Gastrocnemius medialis (tissue), 4 donors: ENCODE data around the gene SLC30A2. TPM values are rescaled to one million over a fixed set of nuclear protein-coding genes. Genes with fewer than 3 reads are reported as not detected.
A peak's percentile ranks its signal among the peaks of the same experiment; 100 is the strongest.

Experiments
- ATAC-seq, 2 donors: fragments of 150-250 bp; one replicate each; pipeline ENCODE4 v1.9.1; 2016
- DNase-seq, 2 donors: peaks; one replicate each; pipeline ENCODE4 v3.0.0-alpha.2; 2019
- H3K27ac ChIP-seq, 4 donors: fragments of 200-600 bp; sonication (generic); 1 replicate in 1 of 4; 2 replicates in 3 of 4; pipeline ENCODE4 v1.5.1; 2016 to 2018; ENCODE audit warnings: mild to moderate bottlenecking in 2 of 4, moderate library complexity in 1 of 4
- H3K27me3 ChIP-seq, 3 donors: fragments of 200-600 bp; sonication (generic) in 2 of 3; 1 replicate in 1 of 3; 2 replicates in 2 of 3; pipeline versions ENCODE4 v1.5.1 to v1.6.0; 2016 to 2019; ENCODE audit warnings: mild to moderate bottlenecking in 1 of 3, moderate library complexity in 1 of 3
- H3K36me3 ChIP-seq, 2 donors: fragments of 200-600 bp; sonication (generic) in 1 of 2; one replicate each; pipeline ENCODE4 v1.5.1; 2017 to 2018
- H3K4me1 ChIP-seq, 2 donors: fragments of 200-600 bp; sonication (generic) in 1 of 2; one replicate each; pipeline ENCODE4 v1.5.1; 2016 to 2017; ENCODE audit warnings: mild to moderate bottlenecking in 2 of 2
- H3K4me3 ChIP-seq, 4 donors: fragments of 200-600 bp; sonication (generic) in 3 of 4; 1 replicate in 1 of 4; 2 replicates in 3 of 4; pipeline ENCODE4 v1.5.1; 2016 to 2019; ENCODE audit warnings: mild to moderate bottlenecking in 2 of 4
- H3K9me3 ChIP-seq, 3 donors: fragments of 200-600 bp; sonication (generic) in 2 of 3; 1 replicate in 1 of 3; 2 replicates in 2 of 3; pipeline ENCODE4 v1.5.1; 2016 to 2019
- POLR2A ChIP-seq, 2 donors: fragments of 450-650 bp; IDR thresholded peaks; one replicate each; pipeline ENCODE4 v1.6.1; 2017; ENCODE audit warnings: antibody characterized with exemption in 2 of 2, mild to moderate bottlenecking in 2 of 2, moderate library complexity in 2 of 2
- in situ Hi-C, 4 donors: fragments of 200-750 bp; cut with MboI; loops; one replicate each; pipeline versions ENCODE4 v1.15.0 to v1.8.0; 2017; ENCODE audit warnings: low sequenced_read_pairs in 4 of 4
- intact Hi-C: fragments of 100-400 bp; cut with DNase I; formaldehyde crosslinking; loops from one replicate; pipeline ENCODE4 v1.15.1; 2023; ENCODE audit warnings: low total_unique reads
- total RNA-seq, 4 donors: library from RNA; depleted of rRNA; stranded (reverse); fragments of >200 nt; gene quantifications; one replicate each; pipeline versions ENCODE4 v1.1.0 to v1.2.3, GENCODE V29; 2016
- TF ChIP-seq, protein P1 (sequence below), 5 experiments: fragments of 450-650 bp in 3 of 5; fragments of 200-600 bp in 2 of 5; sonication (generic) in 2 of 5; IDR thresholded peaks in 4 of 5; conservative IDR thresholded peaks in 1 of 5; 1 replicate in 4 of 5; 2 replicates in 1 of 5; pipeline ENCODE4 v1.5.1; 2016 to 2019; ENCODE audit warnings: antibody characterized with exemption in 5 of 5, mild to moderate bottlenecking in 3 of 5, moderate library complexity in 3 of 5

Gene SLC30A2
- total RNA-seq, 4 donors from 2014 or later: 1.2 to 5.2 (median 3.1) TPM

DNA sequence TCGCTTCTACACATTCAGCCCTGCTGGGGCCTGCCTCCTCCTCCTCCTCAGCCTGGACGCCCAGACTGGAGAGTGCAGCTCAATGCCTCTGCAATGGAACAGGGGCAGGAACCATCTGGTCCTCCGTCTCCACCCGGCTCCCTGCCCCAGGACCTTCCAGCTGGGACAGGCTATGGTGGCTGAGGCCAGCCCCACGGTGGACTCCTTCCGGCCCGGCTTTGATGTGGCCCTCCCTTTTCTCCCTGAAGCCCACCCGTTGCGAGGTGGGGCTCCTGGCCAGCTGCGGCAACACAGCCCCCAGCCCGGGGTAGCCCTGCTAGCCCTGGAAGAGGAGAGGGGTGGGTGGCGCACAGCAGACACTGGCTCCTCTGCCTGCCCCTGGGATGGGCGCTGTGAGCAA, 22.9 kb downstream of the SLC30A2 start:
- no peak for DNase-seq

DNA sequence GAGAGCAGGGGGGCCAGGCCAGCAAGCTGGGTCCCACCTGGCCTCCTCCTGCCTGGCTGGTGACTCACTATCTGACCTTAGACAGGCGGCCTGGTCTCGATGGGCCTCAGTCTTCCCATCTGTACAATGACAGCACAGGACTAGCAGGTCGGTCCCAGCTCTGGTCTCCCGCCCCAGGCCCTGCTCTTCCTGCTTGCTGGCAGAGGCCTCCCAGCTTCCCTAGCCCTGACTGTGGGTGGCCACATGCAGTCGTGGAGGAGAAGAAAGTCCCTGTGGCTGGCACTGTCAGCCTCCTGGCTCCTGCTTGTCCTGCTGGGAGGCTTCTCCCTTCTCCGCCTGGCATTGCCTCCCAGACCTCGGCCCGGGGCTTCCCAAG, 23.5 kb downstream of the SLC30A2 start:
- Histone ChIP-seq H3K4me3 (no peak overlapping the region), H3K4me1 (peaks cover 22 to 56% of the 10 kb centered on the region in 2 donors), H3K36me3 (no peaks in the 10 kb centered on the region), H3K9me3 (no peaks in the 10 kb centered on the region), H3K27me3 (no peaks in the 10 kb centered on the region), H3K27ac (peak overlapping the region; percentile 74 to 82 (median 78))
- TF ChIP-seq, protein P1, sequence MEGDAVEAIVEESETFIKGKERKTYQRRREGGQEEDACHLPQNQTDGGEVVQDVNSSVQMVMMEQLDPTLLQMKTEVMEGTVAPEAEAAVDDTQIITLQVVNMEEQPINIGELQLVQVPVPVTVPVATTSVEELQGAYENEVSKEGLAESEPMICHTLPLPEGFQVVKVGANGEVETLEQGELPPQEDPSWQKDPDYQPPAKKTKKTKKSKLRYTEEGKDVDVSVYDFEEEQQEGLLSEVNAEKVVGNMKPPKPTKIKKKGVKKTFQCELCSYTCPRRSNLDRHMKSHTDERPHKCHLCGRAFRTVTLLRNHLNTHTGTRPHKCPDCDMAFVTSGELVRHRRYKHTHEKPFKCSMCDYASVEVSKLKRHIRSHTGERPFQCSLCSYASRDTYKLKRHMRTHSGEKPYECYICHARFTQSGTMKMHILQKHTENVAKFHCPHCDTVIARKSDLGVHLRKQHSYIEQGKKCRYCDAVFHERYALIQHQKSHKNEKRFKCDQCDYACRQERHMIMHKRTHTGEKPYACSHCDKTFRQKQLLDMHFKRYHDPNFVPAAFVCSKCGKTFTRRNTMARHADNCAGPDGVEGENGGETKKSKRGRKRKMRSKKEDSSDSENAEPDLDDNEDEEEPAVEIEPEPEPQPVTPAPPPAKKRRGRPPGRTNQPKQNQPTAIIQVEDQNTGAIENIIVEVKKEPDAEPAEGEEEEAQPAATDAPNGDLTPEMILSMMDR (IDR thresholded peaks at IDR 0.05 in 4 of 5, conservative IDR thresholded peaks at IDR 0.05 in 1 of 5): no peak
- TF ChIP-seq POLR2A (IDR thresholded peaks at IDR 0.05): no peak
- no peak for DNase-seq
- in situ Hi-C loops: no loop called here
- intact Hi-C loops: no loop called here
- peak in 1 of 2 donors; percentile 15 for ATAC-seq

More for the DNA sequence above, 22.9 kb downstream of the SLC30A2 start:
- peaks cover 22 to 50% of the 10 kb centered on the region in 2 donors for H3K4me1 ChIP-seq
- in situ Hi-C loops (no loop called here), intact Hi-C loops (no loop called here)
- no peaks in the 10 kb centered on the region for H3K9me3 ChIP-seq
- peak in 1 of 2 donors; percentile 10 for ATAC-seq
- TF ChIP-seq, protein P1 (IDR thresholded peaks at IDR 0.05 in 4 of 5, conservative IDR thresholded peaks at IDR 0.05 in 1 of 5): no peak
- TF ChIP-seq POLR2A (IDR thresholded peaks at IDR 0.05): no peak
- H3K27ac ChIP-seq: peak overlapping the region; percentile 74 to 82 (median 78)
- H3K27me3 ChIP-seq: no peaks in the 10 kb centered on the region
- no peaks in the 10 kb centered on the region for H3K36me3 ChIP-seq
- no peak overlapping the region for H3K4me3 ChIP-seq

DNA sequence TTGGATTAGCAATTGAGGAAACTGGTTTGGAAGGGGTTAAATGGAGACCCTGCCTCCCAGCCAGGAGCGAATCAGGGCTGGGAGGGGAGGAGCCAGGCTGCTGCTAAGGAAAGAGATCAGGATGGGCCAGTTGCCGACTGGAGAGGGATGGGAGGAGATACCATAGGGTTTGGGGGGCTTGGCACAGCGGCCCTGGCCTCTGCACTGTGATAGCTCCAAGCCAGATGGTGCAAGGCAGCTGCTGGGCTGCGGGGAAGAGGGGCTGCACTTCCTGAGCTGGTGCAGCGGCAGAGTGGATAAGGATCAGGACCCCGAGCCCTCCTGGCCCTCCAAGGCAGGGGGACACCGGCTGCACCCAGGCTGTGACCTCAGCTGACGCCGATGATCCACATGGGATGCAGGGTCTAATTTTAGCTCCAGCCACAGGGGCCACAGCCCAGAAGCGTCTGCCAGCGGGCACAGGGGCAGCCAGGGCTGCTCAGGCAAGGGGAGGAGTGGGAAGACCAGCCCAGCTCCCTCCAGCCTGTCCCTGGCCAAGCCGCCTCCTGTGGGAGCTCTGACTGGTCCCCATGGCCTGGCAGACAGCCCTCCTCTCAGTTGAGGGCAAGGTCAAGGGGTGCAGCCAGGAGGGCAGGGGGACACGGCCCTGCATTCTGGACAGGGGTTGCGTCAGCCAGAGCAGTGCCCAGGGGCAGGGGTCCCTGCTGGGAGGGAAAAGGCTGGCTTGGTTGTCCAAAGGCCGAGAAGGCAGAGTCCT, 24.1 kb downstream of the SLC30A2 start, which contains the start of gene EXTL1:
TSS of gene EXTL1 (plus strand) at position 129 of the 757 bp plus-strand sequence. CDS start 872 bp downstream, outside the sequence.
- no peak within 1 kb of the TSS for H3K4me3 ChIP-seq
- no peaks in the 10 kb centered on the region for H3K27me3 ChIP-seq
- no peaks in the 10 kb centered on the region for H3K36me3 ChIP-seq
- H3K9me3 ChIP-seq: no peaks in the 10 kb centered on the region
- peak; percentile 38 to 74 for ATAC-seq
- in situ Hi-C loops: no loop called here
- intact Hi-C loops: no loop called here
- H3K27ac ChIP-seq: peak within 1 kb of the TSS; percentile 74 to 82 (median 78)
- DNase-seq: peak in 1 of 2 donors; percentile 83
- peaks cover 22 to 57% of the 10 kb centered on the region in 2 donors for H3K4me1 ChIP-seq
- TF ChIP-seq, protein P1 (IDR thresholded peaks at IDR 0.05 in 4 of 5, conservative IDR thresholded peaks at IDR 0.05 in 1 of 5): no peak
- TF ChIP-seq POLR2A (IDR thresholded peaks at IDR 0.05): no peak

DNA sequence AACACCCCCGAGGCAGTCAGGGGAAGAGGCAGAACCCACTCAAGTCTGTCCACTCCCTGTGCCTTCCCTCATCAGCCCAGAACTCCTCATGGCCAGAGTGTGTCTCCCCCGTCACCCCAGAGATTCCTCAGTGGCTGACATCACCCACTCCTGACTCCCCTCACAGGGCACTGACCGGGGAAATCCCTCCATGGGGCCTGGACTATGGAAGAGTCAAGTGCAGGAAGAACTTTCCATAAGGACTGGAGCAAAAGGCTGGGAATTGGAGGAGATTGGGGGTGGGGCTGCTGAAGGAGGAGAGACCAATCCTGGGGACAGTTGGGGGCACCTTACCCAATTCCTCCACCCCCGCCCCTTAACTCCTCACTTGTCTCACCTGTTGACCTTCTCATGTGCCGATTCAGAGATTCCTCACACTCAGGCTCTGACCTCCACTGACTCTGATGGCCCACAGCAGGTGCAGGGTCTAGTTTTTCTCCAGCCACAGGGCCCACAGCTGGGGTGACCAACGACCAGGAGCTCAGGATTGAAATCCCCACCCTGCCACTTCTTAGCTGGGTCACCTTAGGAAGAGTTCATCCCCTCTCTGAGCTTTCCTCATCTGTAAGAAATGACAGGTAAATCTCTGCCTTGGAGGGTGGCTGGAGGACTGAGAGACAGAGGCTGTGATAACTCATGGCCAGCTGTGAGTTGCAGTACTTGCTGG, 24.8 kb downstream of the SLC30A2 start:
- Histone ChIP-seq H3K27me3 (no peaks in the 10 kb centered on the region), H3K4me3 (no peak overlapping the region), H3K9me3 (no peaks in the 10 kb centered on the region), H3K27ac (peak overlapping the region; percentile 74 to 82 (median 78)), H3K36me3 (no peaks in the 10 kb centered on the region), H3K4me1 (peaks cover 22 to 57% of the 10 kb centered on the region in 2 donors)
- DNase-seq (no peak), ATAC-seq (no peak)
- in situ Hi-C loops: no loop called here
- TF ChIP-seq POLR2A (IDR thresholded peaks at IDR 0.05): no peak
- TF ChIP-seq, protein P1 (IDR thresholded peaks at IDR 0.05 in 4 of 5, conservative IDR thresholded peaks at IDR 0.05 in 1 of 5): no peak
- intact Hi-C loops: no loop called here
